ENCODE results near the gene PRKAG2.

PRKAG2 gene

DNA sequence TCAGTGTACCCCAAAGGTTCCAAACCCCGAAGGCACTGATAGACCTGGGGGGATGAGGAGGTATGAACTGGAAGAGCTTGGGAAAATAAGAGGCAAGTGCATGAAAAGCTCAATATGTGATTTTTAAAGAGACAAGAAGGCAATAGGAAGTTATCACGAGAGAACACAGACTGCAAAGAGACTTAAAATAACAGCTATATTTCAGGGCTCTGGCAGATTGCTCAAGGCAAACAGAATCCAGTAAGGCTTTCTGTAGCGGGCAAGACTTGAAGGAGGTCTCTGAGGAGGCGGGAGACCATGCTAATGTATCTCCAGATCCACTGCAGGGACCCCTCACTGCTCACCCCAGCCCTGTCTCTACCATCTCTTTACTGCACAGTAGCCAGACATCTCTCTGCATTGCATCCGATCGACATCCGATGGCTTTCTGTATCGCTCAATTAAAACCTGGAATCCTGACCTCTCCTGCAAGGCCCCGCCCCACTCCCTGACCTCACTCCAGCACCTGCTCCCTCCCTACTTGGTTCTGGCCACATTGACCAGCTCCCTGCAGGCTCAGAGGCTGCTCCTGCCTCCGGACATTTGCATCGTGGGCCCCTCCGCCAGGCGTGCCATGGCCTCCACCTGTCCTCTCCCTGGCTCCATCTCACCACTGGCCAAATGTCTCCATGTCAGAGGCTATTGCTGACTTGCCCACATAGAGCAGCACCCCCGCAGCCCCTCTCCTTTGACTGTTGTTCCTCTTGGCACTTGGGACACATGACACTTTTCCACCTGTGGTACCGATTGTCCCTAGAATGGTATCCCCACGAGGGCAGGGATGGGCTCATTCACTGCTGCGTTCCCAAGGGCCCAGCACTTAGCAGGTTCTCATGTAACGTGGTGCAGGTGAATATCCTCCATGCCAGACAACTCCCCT lies 118.0 kb downstream of the PRKAG2 start:
- TF ChIP-seq, protein P1, sequence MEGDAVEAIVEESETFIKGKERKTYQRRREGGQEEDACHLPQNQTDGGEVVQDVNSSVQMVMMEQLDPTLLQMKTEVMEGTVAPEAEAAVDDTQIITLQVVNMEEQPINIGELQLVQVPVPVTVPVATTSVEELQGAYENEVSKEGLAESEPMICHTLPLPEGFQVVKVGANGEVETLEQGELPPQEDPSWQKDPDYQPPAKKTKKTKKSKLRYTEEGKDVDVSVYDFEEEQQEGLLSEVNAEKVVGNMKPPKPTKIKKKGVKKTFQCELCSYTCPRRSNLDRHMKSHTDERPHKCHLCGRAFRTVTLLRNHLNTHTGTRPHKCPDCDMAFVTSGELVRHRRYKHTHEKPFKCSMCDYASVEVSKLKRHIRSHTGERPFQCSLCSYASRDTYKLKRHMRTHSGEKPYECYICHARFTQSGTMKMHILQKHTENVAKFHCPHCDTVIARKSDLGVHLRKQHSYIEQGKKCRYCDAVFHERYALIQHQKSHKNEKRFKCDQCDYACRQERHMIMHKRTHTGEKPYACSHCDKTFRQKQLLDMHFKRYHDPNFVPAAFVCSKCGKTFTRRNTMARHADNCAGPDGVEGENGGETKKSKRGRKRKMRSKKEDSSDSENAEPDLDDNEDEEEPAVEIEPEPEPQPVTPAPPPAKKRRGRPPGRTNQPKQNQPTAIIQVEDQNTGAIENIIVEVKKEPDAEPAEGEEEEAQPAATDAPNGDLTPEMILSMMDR (IDR thresholded peaks at IDR 0.05; ENCODE audit: low read depth, low read length) = no peak
- no peak overlapping the region for H3K4me3 ChIP-seq (ENCODE audit: low read depth, low read length)

DNA sequence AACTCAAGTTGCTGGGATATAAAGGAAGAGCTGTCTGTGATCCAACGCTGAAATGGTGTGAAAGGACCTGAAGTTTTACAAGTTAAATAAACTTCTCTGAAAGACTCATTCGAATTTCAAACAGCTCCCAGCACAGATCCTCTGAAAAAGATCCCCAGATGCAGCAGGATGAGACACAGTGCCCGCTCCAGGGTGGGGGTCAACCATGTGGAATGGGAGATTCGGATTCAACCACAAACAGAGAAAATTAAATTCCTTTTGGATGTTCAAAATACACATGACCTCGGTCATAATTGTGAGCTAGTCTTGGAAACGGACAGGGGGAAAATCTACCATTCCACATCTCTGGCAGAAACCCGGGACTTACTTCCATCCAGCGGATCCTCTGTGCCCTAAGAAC lies 119.6 kb downstream of the PRKAG2 start:
- TF ChIP-seq, protein P1 (IDR thresholded peaks at IDR 0.05; ENCODE audit: low read depth, low read length) = no peak
- no peak overlapping the region for H3K4me3 ChIP-seq (ENCODE audit: low read depth, low read length)

DNA sequence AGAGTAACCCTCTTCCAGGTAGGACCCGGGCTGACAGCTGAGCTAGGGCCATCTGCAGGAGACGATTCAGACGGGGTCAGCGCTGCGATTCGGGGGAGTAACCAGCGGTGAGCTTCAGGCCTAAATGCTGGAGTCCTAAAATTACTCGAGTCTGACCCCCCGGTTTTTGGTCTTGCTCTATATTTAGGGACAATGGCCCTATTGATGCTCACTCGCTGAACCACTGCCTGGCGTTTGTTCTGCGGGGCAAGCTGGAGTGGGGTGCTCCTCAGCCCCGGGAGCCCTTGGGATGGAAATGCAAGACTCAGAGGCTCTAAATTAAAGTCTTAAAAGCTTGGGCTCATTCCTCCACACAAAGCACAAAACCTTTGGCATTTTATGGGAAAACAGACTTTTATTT lies 120.0 kb downstream of the PRKAG2 start:
- TF ChIP-seq, protein P1 (IDR thresholded peaks at IDR 0.05; ENCODE audit: low read depth, low read length) = no peak
- no peak overlapping the region for H3K4me3 ChIP-seq (ENCODE audit: low read depth, low read length)

DNA sequence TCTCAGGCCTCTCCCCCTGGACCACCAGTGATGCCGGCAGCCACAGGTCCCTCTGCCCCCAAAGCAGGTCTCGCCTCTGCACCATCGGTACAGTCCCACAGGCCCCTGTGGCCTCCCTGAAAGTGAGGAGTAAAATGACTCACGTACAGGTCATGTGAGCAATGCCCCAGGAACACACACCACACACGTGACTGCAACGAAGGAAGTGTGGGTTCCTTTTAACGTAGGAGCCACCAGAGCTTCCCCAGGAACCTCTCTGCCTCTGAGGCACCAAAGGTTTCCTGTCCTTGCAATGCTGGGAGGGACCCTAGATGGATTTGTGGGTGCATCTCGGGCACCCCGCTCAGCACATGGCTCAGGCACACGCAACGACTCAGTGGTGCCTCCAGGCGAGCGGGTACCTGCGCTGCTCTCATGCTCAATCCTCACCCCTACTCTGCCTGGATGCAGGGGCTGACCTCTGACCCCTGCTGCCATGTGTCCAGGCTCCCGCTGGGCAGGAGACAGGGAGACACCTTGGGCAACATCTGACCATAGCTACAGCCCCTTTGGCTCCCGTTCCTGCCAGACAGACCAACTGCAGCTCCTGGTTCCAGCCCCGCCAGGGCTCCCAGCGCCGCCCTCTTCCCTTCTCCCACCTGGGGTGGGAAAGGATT lies 120.7 kb downstream of the PRKAG2 start:
- TF ChIP-seq, protein P1 (IDR thresholded peaks at IDR 0.05; ENCODE audit: low read depth, low read length) = no peak
- H3K4me3 ChIP-seq (ENCODE audit: low read depth, low read length) = no peak overlapping the region

DNA sequence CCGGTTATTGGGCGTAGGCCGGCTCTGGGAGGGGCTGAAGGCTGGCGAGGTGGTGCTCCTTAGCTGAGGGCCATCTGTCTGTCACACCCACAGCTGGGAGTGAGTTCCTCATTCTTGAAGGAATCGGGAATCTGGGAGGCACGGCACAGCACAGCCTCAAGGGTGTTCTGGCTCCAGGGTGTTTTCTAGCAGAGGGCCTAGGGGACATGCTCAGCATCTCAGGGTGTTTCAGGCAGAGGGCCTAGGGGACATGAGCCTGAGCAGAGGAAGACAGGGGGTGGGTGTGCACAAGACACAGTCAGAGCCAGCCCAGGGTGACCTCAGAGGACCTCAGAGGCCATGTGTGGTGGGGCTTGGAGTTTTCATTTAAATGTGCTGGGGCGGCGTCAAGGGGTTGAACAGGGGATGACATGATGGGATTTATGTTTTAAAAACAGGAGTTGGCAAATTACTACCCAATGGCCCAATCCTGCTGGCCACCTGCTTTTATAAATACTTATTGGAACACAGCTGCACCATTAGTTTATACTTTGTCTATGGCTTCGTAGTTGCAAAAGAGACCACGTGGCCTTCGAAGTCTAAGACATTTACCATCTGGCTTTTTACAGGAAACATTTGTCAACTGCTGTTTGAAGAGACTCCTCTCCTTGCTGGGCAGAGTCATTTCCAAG lies 121.6 kb downstream of the PRKAG2 start:
- no peak overlapping the region for H3K4me3 ChIP-seq (ENCODE audit: low read depth, low read length)
- TF ChIP-seq, protein P1 (IDR thresholded peaks at IDR 0.05; ENCODE audit: low read depth, low read length) = no peak

DNA sequence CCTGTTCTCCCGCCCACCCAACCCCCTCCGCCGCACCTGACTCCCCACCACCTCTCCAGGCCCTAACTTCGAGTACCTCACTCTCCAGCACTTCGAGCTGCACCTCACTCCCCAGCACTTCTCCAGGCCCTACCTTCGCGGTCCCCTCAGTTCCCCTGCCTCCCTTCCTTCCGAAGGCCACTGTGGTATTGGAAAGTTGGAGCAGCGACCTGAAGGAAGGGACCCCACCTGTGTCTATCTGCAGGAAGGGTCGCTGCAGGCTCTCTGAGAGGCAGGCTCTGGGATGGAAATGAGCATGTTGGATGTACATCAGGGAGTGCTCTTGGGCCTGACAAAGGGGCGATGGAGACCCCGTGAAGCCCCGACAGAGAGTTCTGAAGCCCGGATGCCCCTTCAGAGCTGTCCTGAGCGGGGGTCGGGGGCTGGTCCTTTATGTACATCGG lies 122.2 kb downstream of the PRKAG2 start:
- H3K4me3 ChIP-seq (ENCODE audit: low read depth, low read length) = no peak overlapping the region
- TF ChIP-seq, protein P1 (IDR thresholded peaks at IDR 0.05; ENCODE audit: low read depth, low read length) = no peak

Data from WI38 (cell line).